Ascending aorta (tissue), 2 donors: ENCODE data around the gene DNAH11. TPM values are rescaled to one million over a fixed set of nuclear protein-coding genes. Genes with fewer than 3 reads are reported as not detected.

Source experiments
- DNase-seq, 2 donors: peaks; one replicate each; pipeline ENCODE4 v3.0.0-alpha.2; 2019; ENCODE audit warnings: low spot score in 2 of 2
- H3K27ac ChIP-seq, 2 donors: fragments of 200-600 bp; sonication (generic); one replicate each; pipeline ENCODE4 v1.5.1; 2016 to 2017; ENCODE audit warnings: mild to moderate bottlenecking in 1 of 2
- H3K27me3 ChIP-seq: fragments of 200-600 bp; sonication (generic); one replicate; pipeline ENCODE4 v1.5.1; 2017
- H3K36me3 ChIP-seq, 2 donors: fragments of 200-600 bp; sonication (generic); one replicate each; pipeline ENCODE4 v1.5.1; 2016
- H3K4me1 ChIP-seq, 2 donors: fragments of 200-600 bp; sonication (generic); one replicate each; pipeline ENCODE4 v1.5.1; 2016 to 2017; ENCODE audit warnings: mild to moderate bottlenecking in 1 of 2
- H3K4me3 ChIP-seq, 2 donors: fragments of 200-600 bp; sonication (generic); one replicate each; pipeline ENCODE4 v1.5.1; 2016 to 2017; ENCODE audit warnings: mild to moderate bottlenecking in 1 of 2
- H3K9me3 ChIP-seq, 2 donors: fragments of 200-600 bp; sonication (generic); one replicate each; pipeline ENCODE4 v1.5.1; 2016
- CTCF ChIP-seq, 3 experiments: fragments of 200-600 bp in 2 of 3; fragments of 450-650 bp in 1 of 3; sonication (generic) in 2 of 3; IDR thresholded peaks; one replicate each; pipeline ENCODE4 v1.5.1; 2016 to 2019; ENCODE audit warnings: antibody characterized with exemption in 3 of 3, mild to moderate bottlenecking in 1 of 3, moderate library complexity in 1 of 3
- intact Hi-C: fragments of 100-400 bp; cut with DNase I; formaldehyde crosslinking; loops from one replicate; pipeline ENCODE4 v1.15.1; 2023
- total RNA-seq: library from RNA; depleted of rRNA; stranded (reverse); fragments of >200 nt; gene quantifications from one replicate; pipeline ENCODE4 v1.1.0, GENCODE V29; 2016

The DNAH11 gene
- total RNA-seq, 1 donor from 2014 or later: 0.75 TPM

DNA sequence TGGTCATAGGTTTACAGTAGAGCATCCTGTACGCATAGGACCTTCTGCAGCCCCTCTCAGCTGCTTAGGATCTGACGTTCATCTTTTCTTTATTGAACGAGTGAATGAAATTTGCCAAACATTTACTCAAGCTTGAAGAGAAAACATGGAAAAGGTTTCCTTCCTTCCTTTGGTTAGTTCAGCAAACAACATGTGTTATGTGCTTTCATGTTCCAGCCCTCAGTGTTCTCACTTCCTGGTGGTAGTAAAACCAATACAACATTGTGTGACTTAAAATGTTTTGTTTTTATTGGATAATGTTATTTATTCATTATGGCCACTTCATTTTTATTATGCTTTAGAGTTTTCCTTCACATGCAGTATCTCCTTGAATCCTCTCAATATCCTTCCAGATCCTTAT lies 404.2 kb downstream of the DNAH11 start:
- DNase-seq: no peak
- intact Hi-C loops: no loop called here
- no peak overlapping the region for H3K27ac ChIP-seq
- H3K36me3 ChIP-seq: no peaks in the 10 kb centered on the region
- peaks cover 0 to 6% of the 10 kb centered on the region in 2 donors for H3K4me1 ChIP-seq
- H3K9me3 ChIP-seq: no peaks in the 10 kb centered on the region
- no peak for TF ChIP-seq CTCF (IDR thresholded peaks at IDR 0.05)
- H3K4me3 ChIP-seq: no peak overlapping the region
- no peaks in the 10 kb centered on the region for H3K27me3 ChIP-seq

GRCh38 chr7:21947946-21948345 lies 405.1 kb downstream of the DNAH11 start:
- peaks cover 0 to 6% of the 10 kb centered on the region in 2 donors for H3K4me1 ChIP-seq
- intact Hi-C loops: no loop called here
- no peak overlapping the region for H3K27ac ChIP-seq
- no peak for DNase-seq
- TF ChIP-seq CTCF (IDR thresholded peaks at IDR 0.05): no peak
- H3K27me3 ChIP-seq: no peaks in the 10 kb centered on the region
- no peaks in the 10 kb centered on the region for H3K36me3 ChIP-seq
- H3K4me3 ChIP-seq: no peak overlapping the region
- H3K9me3 ChIP-seq: no peaks in the 10 kb centered on the region

GRCh38 chr7:21948364-21948763 lies 405.5 kb downstream of the DNAH11 start:
- no peak for TF ChIP-seq CTCF (IDR thresholded peaks at IDR 0.05)
- Histone ChIP-seq H3K36me3 (no peaks in the 10 kb centered on the region), H3K27me3 (no peaks in the 10 kb centered on the region), H3K4me3 (no peak overlapping the region), H3K4me1 (peaks cover 0 to 6% of the 10 kb centered on the region in 2 donors), H3K9me3 (no peaks in the 10 kb centered on the region), H3K27ac (no peak overlapping the region)
- intact Hi-C loops: no loop called here
- no peak for DNase-seq

DNA sequence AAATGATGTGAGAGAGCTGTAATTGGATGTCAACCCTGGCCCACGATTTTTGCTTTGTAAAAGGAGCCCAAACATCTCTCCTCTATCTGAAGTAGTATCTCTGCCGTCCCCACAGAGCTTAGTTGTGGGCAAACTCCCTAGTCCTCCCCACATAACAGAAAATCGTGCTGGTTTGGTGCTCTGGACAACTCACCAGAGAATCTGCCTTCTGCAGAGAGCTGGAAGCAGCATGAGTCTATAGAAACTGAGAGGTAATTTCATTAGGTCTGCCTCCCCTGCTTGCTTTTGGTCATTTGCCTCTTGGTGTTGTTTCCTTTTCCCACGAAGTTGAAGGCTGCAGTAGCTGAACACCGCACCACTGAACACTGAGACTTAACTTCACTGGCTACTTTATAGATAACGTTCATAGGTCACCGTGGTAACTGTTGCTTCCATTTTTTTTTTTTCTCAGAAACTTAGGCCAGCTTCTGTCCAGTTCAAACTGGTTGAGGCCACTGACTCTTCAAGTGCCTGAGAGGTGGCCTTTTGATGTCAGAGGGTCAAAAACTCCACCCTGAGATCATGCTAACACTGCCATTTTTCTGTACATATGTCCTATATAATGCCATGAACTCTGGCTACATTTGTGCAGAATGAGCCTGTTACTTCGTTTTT lies 406.2 kb downstream of the DNAH11 start:
- intact Hi-C loops: no loop called here
- Histone ChIP-seq H3K27me3 (no peaks in the 10 kb centered on the region), H3K4me1 (peaks cover 0 to 6% of the 10 kb centered on the region in 2 donors), H3K36me3 (no peaks in the 10 kb centered on the region), H3K27ac (no peak overlapping the region), H3K4me3 (no peak overlapping the region), H3K9me3 (no peaks in the 10 kb centered on the region)
- no peak for DNase-seq
- TF ChIP-seq CTCF (IDR thresholded peaks at IDR 0.05): no peak

Other genes starting within 250 kb of the DNAH11 start
- gene SP4, start 115.0 kb upstream of the DNAH11 start, total RNA-seq: 2.9 TPM